ENCODE results near the gene RPS15A. TPM values are rescaled to one million over a fixed set of nuclear protein-coding genes. Genes with fewer than 3 reads are reported as not detected.

The RPS15A gene
- total RNA-seq, result 1,000 to 10,000 TPM in 3 of 4 donors, 100 to 1,000 TPM in 1; 697 to 1,427 (median 1,125) TPM

DNA sequence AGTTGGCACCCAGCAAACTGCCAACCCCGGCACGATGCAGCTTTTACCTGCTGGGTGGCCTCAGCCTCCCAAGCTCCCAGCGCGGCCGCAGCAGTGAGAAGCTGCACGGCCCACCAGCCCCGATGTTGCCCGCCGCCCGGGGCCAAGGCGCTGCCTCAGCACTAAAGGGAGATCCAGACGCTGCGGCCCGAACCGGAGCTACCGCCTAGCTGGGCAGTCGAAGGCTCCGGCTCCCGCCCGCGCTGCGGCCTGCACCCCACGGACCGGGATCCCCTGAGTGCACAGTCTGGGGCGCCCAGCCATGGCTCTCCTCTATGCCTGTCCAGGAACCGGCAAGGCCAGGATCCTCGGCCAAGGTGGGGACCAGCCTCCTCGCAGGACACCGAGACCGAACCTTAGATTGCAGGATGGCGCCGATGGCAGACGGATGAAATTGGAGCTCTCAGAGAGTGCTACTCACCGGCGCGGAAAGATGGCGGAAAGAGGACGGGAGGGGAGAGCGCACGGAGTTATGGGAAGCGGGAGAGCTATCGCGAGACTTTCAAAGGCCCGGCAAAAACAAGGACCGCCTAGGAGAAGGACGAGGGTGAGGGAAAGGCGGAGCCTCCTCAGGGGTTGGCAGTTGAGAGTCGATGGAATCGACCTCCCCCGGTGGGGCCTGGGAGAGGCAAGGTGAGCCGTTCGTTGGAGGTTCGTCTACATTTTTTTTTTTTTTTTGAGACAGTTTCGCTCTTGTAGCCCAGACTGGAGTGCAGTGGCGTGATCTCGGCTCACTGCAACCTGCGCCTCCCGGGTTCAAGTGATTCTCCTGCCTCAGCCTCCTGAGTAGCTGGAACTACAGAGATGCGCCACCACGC, at the start of gene RPS15A:
TSS of gene RPS15A (minus strand) at position 485 of the 857 bp plus-strand sequence. CDS start 1,221 bp downstream, outside the sequence.
- Histone ChIP-seq H3K27ac (peak within 1 kb of the TSS; percentile 77 to 90 (median 82)), H3K27me3 (no peaks in the 10 kb centered on the region), H3K36me3 (peaks cover 0 to 67% (median 14%) of the 10 kb centered on the region in 3 donors), H3K4me1 (peaks cover 0 to 48% (median 32%) of the 10 kb centered on the region in 4 donors), H3K4me3 (peak within 1 kb of the TSS; percentile 72 to 89 (median 88)), H3K9me3 (no peaks in the 10 kb centered on the region)
- peak; percentile 88 to 90 for DNase-seq (ENCODE audit: low spot score in 2 of 2)
- TF ChIP-seq EP300 (IDR thresholded peaks at IDR 0.05) (peak in 1 of 2 donors; percentile 97), POLR2A (IDR thresholded peaks at IDR 0.05) (peak; percentile 78 to 80)
- TF ChIP-seq, protein P1, sequence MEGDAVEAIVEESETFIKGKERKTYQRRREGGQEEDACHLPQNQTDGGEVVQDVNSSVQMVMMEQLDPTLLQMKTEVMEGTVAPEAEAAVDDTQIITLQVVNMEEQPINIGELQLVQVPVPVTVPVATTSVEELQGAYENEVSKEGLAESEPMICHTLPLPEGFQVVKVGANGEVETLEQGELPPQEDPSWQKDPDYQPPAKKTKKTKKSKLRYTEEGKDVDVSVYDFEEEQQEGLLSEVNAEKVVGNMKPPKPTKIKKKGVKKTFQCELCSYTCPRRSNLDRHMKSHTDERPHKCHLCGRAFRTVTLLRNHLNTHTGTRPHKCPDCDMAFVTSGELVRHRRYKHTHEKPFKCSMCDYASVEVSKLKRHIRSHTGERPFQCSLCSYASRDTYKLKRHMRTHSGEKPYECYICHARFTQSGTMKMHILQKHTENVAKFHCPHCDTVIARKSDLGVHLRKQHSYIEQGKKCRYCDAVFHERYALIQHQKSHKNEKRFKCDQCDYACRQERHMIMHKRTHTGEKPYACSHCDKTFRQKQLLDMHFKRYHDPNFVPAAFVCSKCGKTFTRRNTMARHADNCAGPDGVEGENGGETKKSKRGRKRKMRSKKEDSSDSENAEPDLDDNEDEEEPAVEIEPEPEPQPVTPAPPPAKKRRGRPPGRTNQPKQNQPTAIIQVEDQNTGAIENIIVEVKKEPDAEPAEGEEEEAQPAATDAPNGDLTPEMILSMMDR (IDR thresholded peaks at IDR 0.05), result peak in 1 of 5 experiments; percentile 37
- WGBS, 2 donors, result 5 to 6% methylated on average over 40 to 58 of the region's 60 CpGs

DNA sequence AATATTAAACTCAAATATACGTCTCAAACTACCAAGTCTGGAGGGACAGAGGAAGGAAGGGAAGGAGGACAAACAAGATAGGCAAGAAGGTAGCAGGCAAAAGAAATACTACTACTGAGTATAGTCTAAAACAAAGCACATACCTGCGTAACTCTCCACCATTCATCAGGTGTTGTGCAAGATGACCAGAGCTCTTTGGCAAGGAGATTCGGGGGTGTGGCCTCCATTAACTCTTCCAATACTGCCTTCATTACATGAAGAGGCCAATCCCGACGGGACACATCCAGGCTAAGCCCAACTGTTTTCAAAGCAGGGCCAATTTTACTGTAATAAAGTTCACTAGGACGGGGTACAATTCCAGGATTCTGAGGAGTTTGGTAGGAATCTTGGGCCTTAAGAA, 49.4 kb upstream of the RPS15A start:
- no peak for DNase-seq (ENCODE audit: low spot score in 2 of 2)
- Histone ChIP-seq H3K36me3 (peaks cover 2 to 93% (median 14%) of the 10 kb centered on the region in 3 donors), H3K4me1 (no peaks in the 10 kb centered on the region), H3K9me3 (no peaks in the 10 kb centered on the region), H3K27me3 (no peaks in the 10 kb centered on the region), H3K27ac (no peak overlapping the region), H3K4me3 (no peak overlapping the region)
- TF ChIP-seq, protein P1 (IDR thresholded peaks at IDR 0.05), result no peak
- TF ChIP-seq POLR2A (IDR thresholded peaks at IDR 0.05) (no peak), EP300 (IDR thresholded peaks at IDR 0.05) (no peak)
- 75 to 76% methylated on average over 6 of the region's 6 CpGs for WGBS, 2 donors

DNA sequence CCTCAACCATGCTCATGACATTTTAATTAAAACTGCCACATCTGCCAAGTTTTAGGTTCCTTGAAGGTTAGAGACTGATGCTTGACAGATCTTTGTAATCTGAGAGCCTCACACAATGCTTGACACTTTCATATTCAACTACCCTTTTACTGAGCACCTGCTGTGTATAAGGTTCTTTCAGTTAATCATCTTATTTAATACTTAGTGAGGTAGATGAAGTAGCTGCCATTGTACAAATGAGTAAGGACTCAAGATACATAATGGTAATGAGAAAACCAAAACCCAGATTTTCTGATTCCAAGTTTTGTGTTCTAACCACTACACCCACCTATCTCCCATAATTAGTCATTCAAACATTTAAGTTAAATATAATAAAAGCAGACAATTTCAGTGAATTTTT, 46.6 kb upstream of the RPS15A start:
- Histone ChIP-seq H3K36me3 (peaks cover 6 to 94% (median 17%) of the 10 kb centered on the region in 3 donors), H3K4me3 (no peak overlapping the region), H3K27ac (no peak overlapping the region), H3K27me3 (no peaks in the 10 kb centered on the region), H3K9me3 (no peaks in the 10 kb centered on the region), H3K4me1 (no peaks in the 10 kb centered on the region)
- TF ChIP-seq, protein P1 (IDR thresholded peaks at IDR 0.05), result no peak
- no peak for TF ChIP-seq POLR2A (IDR thresholded peaks at IDR 0.05)
- TF ChIP-seq EP300 (IDR thresholded peaks at IDR 0.05), result no peak
- no peak for DNase-seq (ENCODE audit: low spot score in 2 of 2)

DNA sequence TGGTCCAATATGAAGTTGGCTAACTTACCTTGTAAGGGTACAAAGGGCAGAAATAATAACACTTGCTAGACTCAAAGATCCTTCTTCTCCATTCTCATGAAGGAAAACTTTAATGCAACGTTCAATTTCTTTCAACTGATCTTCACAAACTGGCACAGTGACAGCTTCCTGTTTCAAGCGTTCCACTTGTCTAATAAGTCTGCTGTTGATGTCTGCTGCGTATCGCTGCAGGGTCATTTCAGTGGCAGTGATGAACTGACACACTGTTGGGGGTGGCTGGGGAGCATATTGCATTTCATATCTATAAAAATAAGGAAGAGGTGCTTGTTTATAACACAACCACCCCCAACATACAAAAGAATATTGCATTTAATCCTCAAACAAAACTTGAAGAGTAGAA, 44.7 kb upstream of the RPS15A start:
- Histone ChIP-seq H3K27ac (no peak overlapping the region), H3K36me3 (peaks cover 6 to 99% (median 22%) of the 10 kb centered on the region in 3 donors), H3K4me3 (no peak overlapping the region), H3K9me3 (no peaks in the 10 kb centered on the region), H3K4me1 (no peaks in the 10 kb centered on the region), H3K27me3 (no peaks in the 10 kb centered on the region)
- TF ChIP-seq POLR2A (IDR thresholded peaks at IDR 0.05), result no peak
- no peak for TF ChIP-seq EP300 (IDR thresholded peaks at IDR 0.05)
- TF ChIP-seq, protein P1 (IDR thresholded peaks at IDR 0.05), result no peak
- DNase-seq (ENCODE audit: low spot score in 2 of 2), result no peak
- 78 to 86% methylated on average over 4 of the region's 4 CpGs for WGBS, 2 donors

Data from tibial nerve (tissue), 4 donors.